ENCODE results near the gene UBL4A. TPM values are rescaled to one million over a fixed set of nuclear protein-coding genes. Genes with fewer than 3 reads are reported as not detected.

The UBL4A gene
- total RNA-seq, 1 experiment from 2014 or later, result 37.4 TPM

DNA sequence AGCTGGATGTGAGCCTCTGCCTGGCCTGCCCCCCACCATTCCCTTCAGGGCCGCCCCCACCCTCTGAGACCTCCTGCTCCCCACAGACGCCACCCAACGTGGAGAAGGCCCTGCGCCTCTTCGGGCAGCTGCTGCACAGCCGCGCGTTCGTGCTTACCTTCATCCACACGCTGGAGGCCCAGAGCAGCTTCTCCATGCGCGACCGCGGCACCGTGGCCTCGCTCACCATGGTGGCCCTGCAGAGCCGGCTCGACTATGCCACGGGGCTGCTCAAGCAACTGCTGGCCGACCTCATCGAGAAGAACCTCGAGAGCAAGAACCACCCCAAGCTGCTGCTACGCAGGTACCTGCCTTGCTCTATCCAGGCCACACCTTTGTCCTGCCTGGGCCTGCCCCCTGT is 18.2 kb downstream of the UBL4A start:
- CTCF ChIA-PET, result no interaction called here
- POLR2A ChIA-PET, result no interaction called here
- no peak overlapping the region for H3K27ac ChIP-seq (ENCODE audit: low read depth, low read length)
- TF ChIP-seq EGR1 (IDR thresholded peaks at IDR 0.05; ENCODE audit: low read depth), result no peak
- TF ChIP-seq EZH2 (IDR thresholded peaks at IDR 0.05), result no peak
- TF ChIP-seq, protein P1, sequence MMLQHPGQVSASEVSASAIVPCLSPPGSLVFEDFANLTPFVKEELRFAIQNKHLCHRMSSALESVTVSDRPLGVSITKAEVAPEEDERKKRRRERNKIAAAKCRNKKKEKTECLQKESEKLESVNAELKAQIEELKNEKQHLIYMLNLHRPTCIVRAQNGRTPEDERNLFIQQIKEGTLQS (IDR thresholded peaks at IDR 0.05), result no peak
- no peak for TF ChIP-seq FOSL1 (IDR thresholded peaks at IDR 0.05; ENCODE audit: low read depth)
- no peak for TF ChIP-seq YY1 (IDR thresholded peaks at IDR 0.05; ENCODE audit: extremely low read depth, insufficient replicate concordance, low read depth, low read length)
- TF ChIP-seq CBX3 (IDR thresholded peaks at IDR 0.05; ENCODE audit: low read depth), result no peak
- no peak for TF ChIP-seq JUND (IDR thresholded peaks at IDR 0.05)
- TF ChIP-seq ZNF274 (IDR thresholded peaks at IDR 0.05; ENCODE audit: low read depth, low read length), result no peak
- TF ChIP-seq POLR2A (IDR thresholded peaks at IDR 0.05; ENCODE audit: borderline replicate concordance, extremely low read depth, insufficient read depth, insufficient read length), result no peak
- TF ChIP-seq CEBPB (IDR thresholded peaks at IDR 0.05; ENCODE audit: low read depth), result no peak
- TF ChIP-seq POLR2AphosphoS5 (IDR thresholded peaks at IDR 0.05; ENCODE audit: low read depth, low read length), result no peak
- TF ChIP-seq EZH2phosphoT487 (IDR thresholded peaks at IDR 0.05; ENCODE audit: borderline replicate concordance), result no peak
- TF ChIP-seq, protein P2, sequence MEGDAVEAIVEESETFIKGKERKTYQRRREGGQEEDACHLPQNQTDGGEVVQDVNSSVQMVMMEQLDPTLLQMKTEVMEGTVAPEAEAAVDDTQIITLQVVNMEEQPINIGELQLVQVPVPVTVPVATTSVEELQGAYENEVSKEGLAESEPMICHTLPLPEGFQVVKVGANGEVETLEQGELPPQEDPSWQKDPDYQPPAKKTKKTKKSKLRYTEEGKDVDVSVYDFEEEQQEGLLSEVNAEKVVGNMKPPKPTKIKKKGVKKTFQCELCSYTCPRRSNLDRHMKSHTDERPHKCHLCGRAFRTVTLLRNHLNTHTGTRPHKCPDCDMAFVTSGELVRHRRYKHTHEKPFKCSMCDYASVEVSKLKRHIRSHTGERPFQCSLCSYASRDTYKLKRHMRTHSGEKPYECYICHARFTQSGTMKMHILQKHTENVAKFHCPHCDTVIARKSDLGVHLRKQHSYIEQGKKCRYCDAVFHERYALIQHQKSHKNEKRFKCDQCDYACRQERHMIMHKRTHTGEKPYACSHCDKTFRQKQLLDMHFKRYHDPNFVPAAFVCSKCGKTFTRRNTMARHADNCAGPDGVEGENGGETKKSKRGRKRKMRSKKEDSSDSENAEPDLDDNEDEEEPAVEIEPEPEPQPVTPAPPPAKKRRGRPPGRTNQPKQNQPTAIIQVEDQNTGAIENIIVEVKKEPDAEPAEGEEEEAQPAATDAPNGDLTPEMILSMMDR (IDR thresholded peaks at IDR 0.05 in 2 of 3, conservative IDR thresholded peaks at IDR 0.05 in 1 of 3; ENCODE audit: borderline replicate concordance in 1 of 3, insufficient read depth in 1 of 3, low read depth in 2 of 3, low read length in 2 of 3), result no peak
- TF ChIP-seq, protein P3, sequence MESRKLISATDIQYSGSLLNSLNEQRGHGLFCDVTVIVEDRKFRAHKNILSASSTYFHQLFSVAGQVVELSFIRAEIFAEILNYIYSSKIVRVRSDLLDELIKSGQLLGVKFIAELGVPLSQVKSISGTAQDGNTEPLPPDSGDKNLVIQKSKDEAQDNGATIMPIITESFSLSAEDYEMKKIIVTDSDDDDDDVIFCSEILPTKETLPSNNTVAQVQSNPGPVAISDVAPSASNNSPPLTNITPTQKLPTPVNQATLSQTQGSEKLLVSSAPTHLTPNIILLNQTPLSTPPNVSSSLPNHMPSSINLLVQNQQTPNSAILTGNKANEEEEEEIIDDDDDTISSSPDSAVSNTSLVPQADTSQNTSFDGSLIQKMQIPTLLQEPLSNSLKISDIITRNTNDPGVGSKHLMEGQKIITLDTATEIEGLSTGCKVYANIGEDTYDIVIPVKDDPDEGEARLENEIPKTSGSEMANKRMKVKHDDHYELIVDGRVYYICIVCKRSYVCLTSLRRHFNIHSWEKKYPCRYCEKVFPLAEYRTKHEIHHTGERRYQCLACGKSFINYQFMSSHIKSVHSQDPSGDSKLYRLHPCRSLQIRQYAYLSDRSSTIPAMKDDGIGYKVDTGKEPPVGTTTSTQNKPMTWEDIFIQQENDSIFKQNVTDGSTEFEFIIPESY (IDR thresholded peaks at IDR 0.05; ENCODE audit: extremely low read depth, insufficient replicate concordance, low read length), result no peak
- TF ChIP-seq, protein P4, sequence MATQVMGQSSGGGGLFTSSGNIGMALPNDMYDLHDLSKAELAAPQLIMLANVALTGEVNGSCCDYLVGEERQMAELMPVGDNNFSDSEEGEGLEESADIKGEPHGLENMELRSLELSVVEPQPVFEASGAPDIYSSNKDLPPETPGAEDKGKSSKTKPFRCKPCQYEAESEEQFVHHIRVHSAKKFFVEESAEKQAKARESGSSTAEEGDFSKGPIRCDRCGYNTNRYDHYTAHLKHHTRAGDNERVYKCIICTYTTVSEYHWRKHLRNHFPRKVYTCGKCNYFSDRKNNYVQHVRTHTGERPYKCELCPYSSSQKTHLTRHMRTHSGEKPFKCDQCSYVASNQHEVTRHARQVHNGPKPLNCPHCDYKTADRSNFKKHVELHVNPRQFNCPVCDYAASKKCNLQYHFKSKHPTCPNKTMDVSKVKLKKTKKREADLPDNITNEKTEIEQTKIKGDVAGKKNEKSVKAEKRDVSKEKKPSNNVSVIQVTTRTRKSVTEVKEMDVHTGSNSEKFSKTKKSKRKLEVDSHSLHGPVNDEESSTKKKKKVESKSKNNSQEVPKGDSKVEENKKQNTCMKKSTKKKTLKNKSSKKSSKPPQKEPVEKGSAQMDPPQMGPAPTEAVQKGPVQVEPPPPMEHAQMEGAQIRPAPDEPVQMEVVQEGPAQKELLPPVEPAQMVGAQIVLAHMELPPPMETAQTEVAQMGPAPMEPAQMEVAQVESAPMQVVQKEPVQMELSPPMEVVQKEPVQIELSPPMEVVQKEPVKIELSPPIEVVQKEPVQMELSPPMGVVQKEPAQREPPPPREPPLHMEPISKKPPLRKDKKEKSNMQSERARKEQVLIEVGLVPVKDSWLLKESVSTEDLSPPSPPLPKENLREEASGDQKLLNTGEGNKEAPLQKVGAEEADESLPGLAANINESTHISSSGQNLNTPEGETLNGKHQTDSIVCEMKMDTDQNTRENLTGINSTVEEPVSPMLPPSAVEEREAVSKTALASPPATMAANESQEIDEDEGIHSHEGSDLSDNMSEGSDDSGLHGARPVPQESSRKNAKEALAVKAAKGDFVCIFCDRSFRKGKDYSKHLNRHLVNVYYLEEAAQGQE (IDR thresholded peaks at IDR 0.05; ENCODE audit: low read depth), result no peak
- TF ChIP-seq, protein P5, sequence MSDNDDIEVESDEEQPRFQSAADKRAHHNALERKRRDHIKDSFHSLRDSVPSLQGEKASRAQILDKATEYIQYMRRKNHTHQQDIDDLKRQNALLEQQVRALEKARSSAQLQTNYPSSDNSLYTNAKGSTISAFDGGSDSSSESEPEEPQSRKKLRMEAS (IDR thresholded peaks at IDR 0.05), result no peak
- no peaks in the 10 kb centered on the region for H3K4me1 ChIP-seq (ENCODE audit: control insufficient read depth in 1 of 2, insufficient read depth in 2 of 2, low read length in 2 of 2)
- no peak overlapping the region for H3K9ac ChIP-seq (ENCODE audit: low read length)
- no peak overlapping the region for H3K4me3 ChIP-seq (replicated peaks in 1 of 2; ENCODE audit: low read depth in 1 of 2, low read length in 2 of 2)
- RAD21 ChIA-PET (ENCODE audit: low non-redundant PET in 1 of 2, low total read pairs in 2 of 2, uncharacterized antibody in 2 of 2, unreplicated experiment in 2 of 2), result no interaction called here
- no peaks in the 10 kb centered on the region for H3K27me3 ChIP-seq (ENCODE audit: insufficient read depth, low read length)
- no peaks in the 10 kb centered on the region for H3K9me2 ChIP-seq (ENCODE audit: insufficient read depth)
- no peaks in the 10 kb centered on the region for H4K20me1 ChIP-seq (ENCODE audit: insufficient read depth)
- DNase-seq (ENCODE audit: low read depth, low spot score), result no peak
- intact Hi-C loops (cut with micrococcal nuclease), result no loop called here
- no TSS peak for BruUV-seq (replicated peaks)
- H2AFZ ChIP-seq (ENCODE audit: low read depth, low read length, poor library complexity, severe bottlenecking), result no peak overlapping the region
- no peaks in the 10 kb centered on the region for H3K79me2 ChIP-seq (ENCODE audit: insufficient read depth, low read length)
- peaks cover 2 to 4% of the 10 kb centered on the region in 2 experiments; a peak in 1 of 4 replicates for H3K36me3 ChIP-seq (ENCODE audit: control insufficient read depth in 1 of 2, insufficient read depth in 2 of 2, low read length in 2 of 2)
- no peak for ATAC-seq
- H3K4me2 ChIP-seq (ENCODE audit: low read length), result no peak overlapping the region
- no peaks in the 10 kb centered on the region for H3K9me3 ChIP-seq (ENCODE audit: control insufficient read depth in 1 of 2, insufficient read depth in 1 of 2, low read depth in 1 of 2, low read length in 2 of 2)
